C4-2B (cell line): ENCODE data around the gene OARD1.

ENCODE experiments used
- ZFX ChIP-seq: fragments of 450-650 bp; IDR thresholded peaks from 2 replicates; pipeline ENCODE4 v1.6.1; 2017
- TF ChIP-seq, protein P1 (sequence below): fragments of 450-650 bp; conservative IDR thresholded peaks from 2 replicates; pipeline ENCODE4 v1.5.1; 2017; ENCODE audit warnings: mild to moderate bottlenecking

- TF ChIP-seq, protein P1, sequence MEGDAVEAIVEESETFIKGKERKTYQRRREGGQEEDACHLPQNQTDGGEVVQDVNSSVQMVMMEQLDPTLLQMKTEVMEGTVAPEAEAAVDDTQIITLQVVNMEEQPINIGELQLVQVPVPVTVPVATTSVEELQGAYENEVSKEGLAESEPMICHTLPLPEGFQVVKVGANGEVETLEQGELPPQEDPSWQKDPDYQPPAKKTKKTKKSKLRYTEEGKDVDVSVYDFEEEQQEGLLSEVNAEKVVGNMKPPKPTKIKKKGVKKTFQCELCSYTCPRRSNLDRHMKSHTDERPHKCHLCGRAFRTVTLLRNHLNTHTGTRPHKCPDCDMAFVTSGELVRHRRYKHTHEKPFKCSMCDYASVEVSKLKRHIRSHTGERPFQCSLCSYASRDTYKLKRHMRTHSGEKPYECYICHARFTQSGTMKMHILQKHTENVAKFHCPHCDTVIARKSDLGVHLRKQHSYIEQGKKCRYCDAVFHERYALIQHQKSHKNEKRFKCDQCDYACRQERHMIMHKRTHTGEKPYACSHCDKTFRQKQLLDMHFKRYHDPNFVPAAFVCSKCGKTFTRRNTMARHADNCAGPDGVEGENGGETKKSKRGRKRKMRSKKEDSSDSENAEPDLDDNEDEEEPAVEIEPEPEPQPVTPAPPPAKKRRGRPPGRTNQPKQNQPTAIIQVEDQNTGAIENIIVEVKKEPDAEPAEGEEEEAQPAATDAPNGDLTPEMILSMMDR, result no peak
- no peak for TF ChIP-seq ZFX
Measured at GRCh38 chr6:41059556-41059955, 12.6 kb downstream of the OARD1 start.
